HFFc6 (cell line): Measurements from ENCODE around the gene DENND1A. TPM values are rescaled to one million over a fixed set of nuclear protein-coding genes. Genes with fewer than 3 reads are reported as not detected.

Experiments
- DNase-seq: peaks from one replicate; pipeline ENCODE4 v3.0.0-alpha.2; 2018
- H3K27ac Mint-ChIP-seq: 2 replicates; pipeline ENCODE4 v1.8.0; 2020; ENCODE audit warnings: mild to moderate bottlenecking, mixed read lengths
- H3K27me3 Mint-ChIP-seq: 2 replicates; pipeline ENCODE4 v1.8.0; 2021; ENCODE audit warnings: mild to moderate bottlenecking, moderate library complexity, mixed read lengths; ENCODE audit not compliant: insufficient read depth
- H3K36me3 Mint-ChIP-seq: 2 replicates; pipeline ENCODE4 v1.8.0; 2021; ENCODE audit warnings: low read depth, mixed read lengths
- H3K4me1 Mint-ChIP-seq: 2 replicates; pipeline ENCODE4 v1.8.0; 2020; ENCODE audit warnings: low read depth, mixed read lengths
- H3K4me3 Mint-ChIP-seq: 2 replicates; pipeline ENCODE4 v1.8.0; 2020; ENCODE audit warnings: mild to moderate bottlenecking, moderate library complexity, mixed read lengths
- H3K9me3 Mint-ChIP-seq: 2 replicates; pipeline ENCODE4 v1.8.0; 2020; ENCODE audit warnings: mild to moderate bottlenecking, mixed read lengths
- CTCF ChIP-seq: fragments of 200-600 bp; sonication (generic); IDR thresholded peaks from 2 replicates; pipeline ENCODE4 v1.5.0; 2021; ENCODE audit warnings: antibody characterized with exemption, mild to moderate bottlenecking
- total RNA-seq, 6 experiments: library from RNA; stranded (reverse); fragmentation: NEBNext Ultra II Directional; extraction: Animal tissue kit (Norgen Biotek cat#: 25700); gene quantifications; 2 replicates in 1 of 6; 3 replicates in 5 of 6; pipeline ENCODE4 v1.2.3, GENCODE V29; 2021

Gene DENND1A
- total RNA-seq, 6 experiments from 2014 or later, result 25.4 to 38.3 (median 30.3) TPM

GRCh38 chr9:123411636-123412035 is 518.3 kb downstream of the DENND1A start:
- H3K9me3 Mint-ChIP-seq, result no peaks in the 10 kb centered on the region
- no peak for TF ChIP-seq CTCF
- no peak overlapping the region for H3K27ac Mint-ChIP-seq
- no peak overlapping the region for H3K4me3 Mint-ChIP-seq
- H3K4me1 Mint-ChIP-seq, result no peaks in the 10 kb centered on the region
- H3K36me3 Mint-ChIP-seq, result no peaks in the 10 kb centered on the region
- no peak for DNase-seq
- no peaks in the 10 kb centered on the region for H3K27me3 Mint-ChIP-seq

- no peak overlapping the region for H3K4me3 Mint-ChIP-seq
- H3K36me3 Mint-ChIP-seq, result no peaks in the 10 kb centered on the region
- no peak for DNase-seq
- no peaks in the 10 kb centered on the region for H3K27me3 Mint-ChIP-seq
- H3K27ac Mint-ChIP-seq, result no peak overlapping the region
- no peak for TF ChIP-seq CTCF
- H3K4me1 Mint-ChIP-seq, result no peaks in the 10 kb centered on the region
- no peaks in the 10 kb centered on the region for H3K9me3 Mint-ChIP-seq
Measured at GRCh38 chr9:123411191-123411590, 518.7 kb downstream of the DENND1A start.

GRCh38 chr9:123410281-123410910 is 519.5 kb downstream of the DENND1A start:
- Mint-ChIP-seq H3K27me3 (no peaks in the 10 kb centered on the region), H3K4me1 (no peaks in the 10 kb centered on the region), H3K36me3 (no peaks in the 10 kb centered on the region), H3K9me3 (no peaks in the 10 kb centered on the region), H3K4me3 (no peak overlapping the region), H3K27ac (no peak overlapping the region)
- no peak for DNase-seq
- no peak for TF ChIP-seq CTCF

GRCh38 chr9:123408313-123409262 is 521.3 kb downstream of the DENND1A start:
- H3K4me1 Mint-ChIP-seq, result no peaks in the 10 kb centered on the region
- no peaks in the 10 kb centered on the region for H3K36me3 Mint-ChIP-seq
- H3K9me3 Mint-ChIP-seq, result no peaks in the 10 kb centered on the region
- no peak for DNase-seq
- no peak overlapping the region for H3K27ac Mint-ChIP-seq
- H3K4me3 Mint-ChIP-seq, result no peak overlapping the region
- H3K27me3 Mint-ChIP-seq, result no peaks in the 10 kb centered on the region
- no peak for TF ChIP-seq CTCF

GRCh38 chr9:123407217-123407851 is 522.6 kb downstream of the DENND1A start:
- no peak overlapping the region for H3K4me3 Mint-ChIP-seq

More at GRCh38 chr9:123407217-123407851, 522.6 kb downstream of the DENND1A start:
- Mint-ChIP-seq H3K27me3 (no peaks in the 10 kb centered on the region), H3K9me3 (no peaks in the 10 kb centered on the region), H3K36me3 (no peaks in the 10 kb centered on the region), H3K27ac (no peak overlapping the region), H3K4me1 (no peaks in the 10 kb centered on the region)
- no peak for TF ChIP-seq CTCF
- DNase-seq, result no peak
